ENCODE results near the gene ST6GALNAC4.

The ST6GALNAC4 gene

GRCh38 chr9:127942216-127943010, 25.6 kb upstream of the ST6GALNAC4 start:
- no peaks in the 10 kb centered on the region for H3K27me3 ChIP-seq (ENCODE audit: insufficient read depth, low read length)
- no peak overlapping the region for H2AFZ ChIP-seq (ENCODE audit: low read depth, low read length)
- H3K4me3 ChIP-seq (ENCODE audit: low read length), result no peak overlapping the region
- peaks cover 37% of the 10 kb centered on the region for H3K36me3 ChIP-seq (ENCODE audit: insufficient read depth, low read length)
- peaks cover 2% of the 10 kb centered on the region for H3K4me1 ChIP-seq (ENCODE audit: insufficient read depth, low read length)
- H3K9me3 ChIP-seq (ENCODE audit: low read length), result no peaks in the 10 kb centered on the region

- H2AFZ ChIP-seq (ENCODE audit: low read depth, low read length), result no peak overlapping the region
- no peaks in the 10 kb centered on the region for H3K27me3 ChIP-seq (ENCODE audit: insufficient read depth, low read length)
- no peaks in the 10 kb centered on the region for H3K9me3 ChIP-seq (ENCODE audit: low read length)
- peaks cover 37% of the 10 kb centered on the region for H3K36me3 ChIP-seq (ENCODE audit: insufficient read depth, low read length)
- peaks cover 5% of the 10 kb centered on the region for H3K4me1 ChIP-seq (ENCODE audit: insufficient read depth, low read length)
- no peak overlapping the region for H3K4me3 ChIP-seq (ENCODE audit: low read length)
Measured at GRCh38 chr9:127941961-127942215, 25.0 kb upstream of the ST6GALNAC4 start.

GRCh38 chr9:127941062-127941960, 24.5 kb upstream of the ST6GALNAC4 start:
- Histone ChIP-seq H3K36me3 (ENCODE audit: insufficient read depth, low read length) (peaks cover 37% of the 10 kb centered on the region), H3K27me3 (ENCODE audit: insufficient read depth, low read length) (no peaks in the 10 kb centered on the region), H2AFZ (ENCODE audit: low read depth, low read length) (no peak overlapping the region), H3K4me3 (ENCODE audit: low read length) (no peak overlapping the region), H3K9me3 (ENCODE audit: low read length) (no peaks in the 10 kb centered on the region), H3K4me1 (ENCODE audit: insufficient read depth, low read length) (peaks cover 11% of the 10 kb centered on the region)

GRCh38 chr9:127940593-127940992, 23.8 kb upstream of the ST6GALNAC4 start:
- H3K36me3 ChIP-seq (ENCODE audit: insufficient read depth, low read length), result peaks cover 33% of the 10 kb centered on the region
- no peaks in the 10 kb centered on the region for H3K9me3 ChIP-seq (ENCODE audit: low read length)
- no peak overlapping the region for H2AFZ ChIP-seq (ENCODE audit: low read depth, low read length)
- H3K4me1 ChIP-seq (ENCODE audit: insufficient read depth, low read length), result peaks cover 18% of the 10 kb centered on the region
- no peak overlapping the region for H3K4me3 ChIP-seq (ENCODE audit: low read length)
- no peaks in the 10 kb centered on the region for H3K27me3 ChIP-seq (ENCODE audit: insufficient read depth, low read length)

- Histone ChIP-seq H3K27me3 (ENCODE audit: insufficient read depth, low read length) (no peaks in the 10 kb centered on the region), H3K36me3 (ENCODE audit: insufficient read depth, low read length) (peaks cover 26% of the 10 kb centered on the region), H3K9me3 (ENCODE audit: low read length) (no peaks in the 10 kb centered on the region), H2AFZ (ENCODE audit: low read depth, low read length) (no peak overlapping the region), H3K4me1 (ENCODE audit: insufficient read depth, low read length) (peaks cover 20% of the 10 kb centered on the region), H3K4me3 (ENCODE audit: low read length) (no peak overlapping the region)
Measured at GRCh38 chr9:127938298-127938690, 21.5 kb upstream of the ST6GALNAC4 start.

GRCh38 chr9:127937388-127938297, 20.8 kb upstream of the ST6GALNAC4 start, which contains the start of gene DPM2:
TSS of gene DPM2 (minus strand) at chr9:127937854. CDS start at chr9:127937820, 34 bp downstream.
- Histone ChIP-seq H3K4me1 (ENCODE audit: insufficient read depth, low read length) (peaks cover 20% of the 10 kb centered on the region), H2AFZ (ENCODE audit: low read depth, low read length) (no peak within 1 kb of the TSS), H3K36me3 (ENCODE audit: insufficient read depth, low read length) (peaks cover 22% of the 10 kb centered on the region), H3K27me3 (ENCODE audit: insufficient read depth, low read length) (no peaks in the 10 kb centered on the region), H3K9me3 (ENCODE audit: low read length) (no peaks in the 10 kb centered on the region), H3K4me3 (ENCODE audit: low read length) (peak within 1 kb of the TSS; percentile 88)

GRCh38 chr9:127937056-127937387, 20.2 kb upstream of the ST6GALNAC4 start:
- no peaks in the 10 kb centered on the region for H3K9me3 ChIP-seq (ENCODE audit: low read length)
- H3K36me3 ChIP-seq (ENCODE audit: insufficient read depth, low read length), result peaks cover 18% of the 10 kb centered on the region
- H3K27me3 ChIP-seq (ENCODE audit: insufficient read depth, low read length), result no peaks in the 10 kb centered on the region
- H3K4me3 ChIP-seq (ENCODE audit: low read length), result peak overlapping the region; percentile 88
- H2AFZ ChIP-seq (ENCODE audit: low read depth, low read length), result no peak overlapping the region
- H3K4me1 ChIP-seq (ENCODE audit: insufficient read depth, low read length), result peaks cover 18% of the 10 kb centered on the region

- Histone ChIP-seq H3K9me3 (ENCODE audit: low read length) (no peaks in the 10 kb centered on the region), H3K36me3 (ENCODE audit: insufficient read depth, low read length) (peaks cover 18% of the 10 kb centered on the region), H3K4me3 (ENCODE audit: low read length) (peak overlapping the region; percentile 88), H3K27me3 (ENCODE audit: insufficient read depth, low read length) (no peaks in the 10 kb centered on the region), H2AFZ (ENCODE audit: low read depth, low read length) (no peak overlapping the region), H3K4me1 (ENCODE audit: insufficient read depth, low read length) (peaks cover 20% of the 10 kb centered on the region)
Measured at GRCh38 chr9:127936347-127936852, 19.6 kb upstream of the ST6GALNAC4 start.

- no peaks in the 10 kb centered on the region for H3K9me3 ChIP-seq (ENCODE audit: low read length)
- H3K4me1 ChIP-seq (ENCODE audit: insufficient read depth, low read length), result peaks cover 27% of the 10 kb centered on the region
- H3K27me3 ChIP-seq (ENCODE audit: insufficient read depth, low read length), result no peaks in the 10 kb centered on the region
- no peak overlapping the region for H2AFZ ChIP-seq (ENCODE audit: low read depth, low read length)
- H3K4me3 ChIP-seq (ENCODE audit: low read length), result no peak overlapping the region
- peaks cover 12% of the 10 kb centered on the region for H3K36me3 ChIP-seq (ENCODE audit: insufficient read depth, low read length)
Measured at GRCh38 chr9:127935765-127936221, 19.0 kb upstream of the ST6GALNAC4 start.

- peaks cover 4% of the 10 kb centered on the region for H3K36me3 ChIP-seq (ENCODE audit: insufficient read depth, low read length)
- H3K4me3 ChIP-seq (ENCODE audit: low read length), result no peak overlapping the region
- peaks cover 31% of the 10 kb centered on the region for H3K4me1 ChIP-seq (ENCODE audit: insufficient read depth, low read length)
- H2AFZ ChIP-seq (ENCODE audit: low read depth, low read length), result no peak overlapping the region
- no peaks in the 10 kb centered on the region for H3K9me3 ChIP-seq (ENCODE audit: low read length)
- no peaks in the 10 kb centered on the region for H3K27me3 ChIP-seq (ENCODE audit: insufficient read depth, low read length)
Measured at GRCh38 chr9:127934986-127935385, 18.1 kb upstream of the ST6GALNAC4 start.

GRCh38 chr9:127934248-127934647, 17.4 kb upstream of the ST6GALNAC4 start:
- Histone ChIP-seq H3K4me1 (ENCODE audit: insufficient read depth, low read length) (peaks cover 31% of the 10 kb centered on the region), H2AFZ (ENCODE audit: low read depth, low read length) (no peak overlapping the region), H3K9me3 (ENCODE audit: low read length) (no peaks in the 10 kb centered on the region), H3K36me3 (ENCODE audit: insufficient read depth, low read length) (peaks cover 4% of the 10 kb centered on the region), H3K4me3 (ENCODE audit: low read length) (no peak overlapping the region), H3K27me3 (ENCODE audit: insufficient read depth, low read length) (no peaks in the 10 kb centered on the region)

GRCh38 chr9:127931092-127931881, 14.4 kb upstream of the ST6GALNAC4 start:
- peaks cover 27% of the 10 kb centered on the region for H3K4me1 ChIP-seq (ENCODE audit: insufficient read depth, low read length)
- no peak overlapping the region for H2AFZ ChIP-seq (ENCODE audit: low read depth, low read length)

More at GRCh38 chr9:127931092-127931881, 14.4 kb upstream of the ST6GALNAC4 start:
- no peaks in the 10 kb centered on the region for H3K9me3 ChIP-seq (ENCODE audit: low read length)
- peak overlapping the region; percentile 54 for H3K4me3 ChIP-seq (ENCODE audit: low read length)
- peaks cover 26% of the 10 kb centered on the region for H3K27me3 ChIP-seq (ENCODE audit: insufficient read depth, low read length)
- H3K36me3 ChIP-seq (ENCODE audit: insufficient read depth, low read length), result peaks cover 4% of the 10 kb centered on the region
